DMS79 treated with DMSO at 0.1 percent for 48 hours (cell line): ENCODE data around the gene ANKRD55.
"Not testable (repeated sequence)": the region's sequence is repeated elsewhere in the genome, so short reads cannot be mapped to it uniquely, and the experiment has no call there.

Experiments used
- DNase-seq: peaks from one replicate; lab custom pipeline; 2025; lab: John Stamatoyannopoulos, UW

The ANKRD55 gene

GRCh38 chr5:56102889-56103288 is 130.2 kb downstream of the ANKRD55 start:
- no peak for DNase-seq

GRCh38 chr5:56102207-56102606 is 130.9 kb downstream of the ANKRD55 start:
- DNase-seq = not testable (repeated sequence)

GRCh38 chr5:56101180-56101579 is 131.9 kb downstream of the ANKRD55 start:
- no peak for DNase-seq

- peak; percentile 69 for DNase-seq
Observed at GRCh38 chr5:56100439-56101176, 132.5 kb downstream of the ANKRD55 start.

- DNase-seq = no peak
Observed at GRCh38 chr5:56099346-56099745, 133.8 kb downstream of the ANKRD55 start.

GRCh38 chr5:56097055-56097454 is 136.1 kb downstream of the ANKRD55 start:
- no peak for DNase-seq

GRCh38 chr5:56095579-56096102 is 137.5 kb downstream of the ANKRD55 start:
- DNase-seq = no peak

GRCh38 chr5:56094579-56095361 is 138.4 kb downstream of the ANKRD55 start:
- DNase-seq = no peak

GRCh38 chr5:56093970-56094369 is 139.2 kb downstream of the ANKRD55 start:
- DNase-seq = no peak

GRCh38 chr5:56092115-56092514 is 141.0 kb downstream of the ANKRD55 start:
- DNase-seq = no peak

- DNase-seq = no peak
Observed at GRCh38 chr5:56091664-56092063, 141.5 kb downstream of the ANKRD55 start.

GRCh38 chr5:56090793-56091460 is 142.2 kb downstream of the ANKRD55 start:
- DNase-seq = no peak

GRCh38 chr5:56088967-56089829 is 143.9 kb downstream of the ANKRD55 start:
- DNase-seq = no peak

GRCh38 chr5:56088431-56088949 is 144.6 kb downstream of the ANKRD55 start:
- no peak for DNase-seq

GRCh38 chr5:56085193-56085592 is 147.9 kb downstream of the ANKRD55 start:
- no peak for DNase-seq

- DNase-seq = no peak
Observed at GRCh38 chr5:56083286-56083854, 149.8 kb downstream of the ANKRD55 start.

- not testable (repeated sequence) for DNase-seq
Observed at GRCh38 chr5:56081053-56081642, 152.0 kb downstream of the ANKRD55 start.

GRCh38 chr5:56080375-56081052 is 152.6 kb downstream of the ANKRD55 start:
- DNase-seq = no peak

GRCh38 chr5:56079157-56079500 is 154.0 kb downstream of the ANKRD55 start:
- not testable (repeated sequence) for DNase-seq
